ENCODE data around the gene MTERF4.

The MTERF4 gene

GRCh38 chr2:241081643-241082340 is 20.3 kb downstream of the MTERF4 start:
- no peak for TF ChIP-seq CTCF (IDR thresholded peaks at IDR 0.05; ENCODE audit: control insufficient read depth, extremely low read depth, insufficient read depth)
- no peak for DNase-seq (ENCODE audit: low read depth)
- H3K4me3 ChIP-seq (ENCODE audit: low read depth, low read length), result no peak overlapping the region

DNA sequence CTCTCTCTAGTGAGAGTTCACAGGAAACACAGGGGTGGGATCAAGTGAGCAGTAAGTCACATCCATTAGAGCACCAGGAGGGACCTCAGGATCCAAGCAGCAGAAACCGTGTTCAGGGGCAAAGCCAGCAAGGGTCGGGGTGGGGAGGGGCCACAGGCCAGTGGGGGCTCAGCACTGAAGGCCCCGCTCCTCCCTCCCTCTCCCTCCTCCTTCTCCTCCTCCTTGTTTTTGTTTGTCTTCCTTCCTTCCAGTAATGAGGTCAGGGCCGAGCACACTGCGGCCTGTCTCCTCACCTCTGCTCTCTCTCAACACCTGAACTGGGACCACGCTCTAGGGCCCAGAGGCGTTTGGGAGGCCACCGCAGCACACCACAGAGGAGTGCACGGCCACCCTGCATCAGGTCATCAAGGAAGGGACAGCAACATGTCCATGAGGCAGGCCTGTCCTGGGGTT is 20.9 kb downstream of the MTERF4 start:
- no peak overlapping the region for H3K4me3 ChIP-seq (ENCODE audit: low read depth, low read length)
- TF ChIP-seq CTCF (IDR thresholded peaks at IDR 0.05; ENCODE audit: control insufficient read depth, extremely low read depth, insufficient read depth), result no peak
- no peak for DNase-seq (ENCODE audit: low read depth)

DNA sequence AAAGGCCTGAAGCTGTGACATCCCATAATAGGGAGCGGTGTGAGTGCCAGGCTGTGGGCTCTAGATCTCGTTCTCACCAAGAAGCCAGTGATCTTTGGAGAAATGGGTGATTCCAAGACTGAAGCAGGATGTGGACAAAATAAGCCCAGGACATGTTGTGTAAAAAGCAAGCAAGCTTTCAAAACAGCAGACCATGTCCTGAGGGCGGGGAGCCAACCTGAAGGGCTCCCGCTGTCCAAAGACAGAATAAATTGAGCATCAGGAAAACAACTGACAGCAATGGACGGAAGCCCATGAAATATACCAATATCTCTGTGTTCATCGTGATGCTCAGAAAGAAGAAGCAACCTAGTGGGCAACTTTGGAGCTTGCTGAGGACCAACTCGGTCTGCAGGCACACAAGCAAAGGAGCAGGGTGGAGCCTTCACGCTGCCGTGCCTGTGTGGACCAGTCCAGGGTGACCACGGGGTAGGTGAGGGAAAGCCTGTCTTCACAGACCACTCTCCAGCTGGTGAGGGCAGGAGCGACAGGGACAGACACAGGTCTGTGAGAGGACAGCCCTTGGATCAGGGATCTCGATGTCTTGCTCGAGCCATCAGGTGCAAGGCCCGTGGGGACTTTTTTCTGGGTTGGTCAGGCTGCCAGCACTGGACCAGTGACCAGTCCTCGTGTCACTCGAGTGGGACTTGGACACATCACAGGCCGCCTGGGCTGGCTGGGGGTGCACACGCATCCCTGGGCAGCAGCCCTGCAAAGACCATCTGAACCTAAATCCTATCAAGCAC is 21.5 kb downstream of the MTERF4 start:
- no peak for TF ChIP-seq CTCF (IDR thresholded peaks at IDR 0.05; ENCODE audit: control insufficient read depth, extremely low read depth, insufficient read depth)
- no peak overlapping the region for H3K4me3 ChIP-seq (ENCODE audit: low read depth, low read length)
- no peak for DNase-seq (ENCODE audit: low read depth)

DNA sequence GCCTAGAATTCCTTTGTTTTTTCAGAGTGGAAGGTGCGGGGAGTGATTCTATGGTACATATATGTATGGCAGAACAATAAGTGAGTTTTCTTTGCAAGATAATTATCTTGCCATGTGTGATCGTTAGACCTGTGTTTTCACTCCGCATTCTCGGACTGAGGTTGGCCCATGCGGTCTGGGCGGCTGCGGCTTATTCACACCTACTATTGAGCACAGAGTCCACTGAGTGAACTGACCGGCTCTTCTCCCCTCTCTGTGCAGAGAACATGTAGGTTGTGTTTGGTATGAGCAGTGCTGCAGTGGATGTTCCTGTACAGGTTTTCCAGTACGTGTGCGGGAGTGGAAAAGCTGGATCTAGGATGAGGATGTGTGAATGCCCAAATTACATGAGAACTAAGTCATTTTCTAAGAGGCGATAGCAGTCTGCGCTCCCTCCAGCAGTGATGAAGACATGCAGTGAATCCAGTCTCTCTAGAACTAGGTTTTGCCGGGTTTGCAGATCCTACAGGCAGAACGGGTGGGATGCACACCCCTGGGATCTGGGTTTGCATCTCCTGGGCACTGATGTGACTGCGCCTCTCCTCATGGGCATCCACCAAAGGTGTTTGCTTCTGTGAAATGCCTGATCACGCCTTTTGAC is 27.1 kb downstream of the MTERF4 start:
- DNase-seq (ENCODE audit: low read depth), result no peak
- no peak overlapping the region for H3K4me3 ChIP-seq (ENCODE audit: low read depth, low read length)
- TF ChIP-seq CTCF (IDR thresholded peaks at IDR 0.05; ENCODE audit: control insufficient read depth, extremely low read depth, insufficient read depth), result no peak

DNA sequence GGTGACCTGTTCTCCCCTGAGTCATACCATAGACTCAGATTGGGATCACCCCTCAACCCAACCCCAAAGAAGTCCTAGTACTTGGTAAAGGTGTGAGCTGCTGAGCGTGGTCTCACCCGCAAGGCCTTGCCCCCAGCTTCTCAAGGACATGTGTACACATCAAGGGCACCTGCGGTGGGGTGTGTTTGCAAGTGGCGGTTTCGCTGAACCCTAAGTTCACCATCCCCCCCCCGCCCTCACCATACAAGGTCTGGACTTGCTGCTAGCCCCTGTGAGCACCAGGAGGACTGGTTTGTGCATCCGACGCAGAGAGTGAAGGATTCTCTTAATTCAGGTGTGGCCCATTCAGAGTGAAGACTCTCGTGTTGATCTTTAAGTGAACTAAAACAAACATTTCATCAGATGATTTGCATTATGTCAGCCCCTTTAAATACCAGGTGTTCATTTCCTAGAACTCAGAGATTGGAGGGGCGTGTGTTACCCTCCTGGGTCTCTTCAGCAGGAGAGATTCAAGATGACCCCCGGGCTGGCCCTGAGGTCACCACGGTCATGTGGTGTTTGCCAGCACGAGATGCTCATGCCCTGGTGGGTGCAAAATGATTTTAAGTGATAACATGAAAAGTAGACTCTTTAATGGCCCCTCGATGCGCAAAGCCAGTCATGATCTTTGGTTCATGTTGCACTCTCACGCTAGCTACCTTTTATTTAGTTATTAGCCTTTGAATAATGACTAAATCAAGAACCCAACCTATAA is 27.8 kb downstream of the MTERF4 start:
- H3K4me3 ChIP-seq (ENCODE audit: low read depth, low read length), result no peak overlapping the region
- no peak for TF ChIP-seq CTCF (IDR thresholded peaks at IDR 0.05; ENCODE audit: control insufficient read depth, extremely low read depth, insufficient read depth)
- DNase-seq (ENCODE audit: low read depth), result no peak

- no peak for TF ChIP-seq CTCF (IDR thresholded peaks at IDR 0.05; ENCODE audit: control insufficient read depth, extremely low read depth, insufficient read depth)
- DNase-seq (ENCODE audit: low read depth), result no peak
- H3K4me3 ChIP-seq (ENCODE audit: low read depth, low read length), result no peak overlapping the region
Measured at GRCh38 chr2:241073166-241074064, 28.7 kb downstream of the MTERF4 start.

All from LNCaP clone FGC (cell line).